ACC112 (cell line): ENCODE data around the gene BCL2L13.

Source experiments
- H2AFZ ChIP-seq: fragments of 200-600 bp; sonication (generic); one replicate; pipeline ENCODE4 v1.6.0; 2017; ENCODE audit warnings: antibody characterized with exemption, low read length; ENCODE audit not compliant: unreplicated experiment
- H3K27ac ChIP-seq: fragments of 200-600 bp; sonication (generic); 2 replicates; pipeline ENCODE4 v1.5.1; 2014; ENCODE audit warnings: low read depth, mild to moderate bottlenecking, antibody characterized with exemption, low read length, moderate library complexity
- H3K27me3 ChIP-seq: fragments of 200-600 bp; sonication (generic); 2 replicates; pipeline ENCODE4 v1.6.1; 2014; ENCODE audit warnings: mild to moderate bottlenecking, antibody characterized with exemption, low read length, moderate library complexity, mixed read lengths; ENCODE audit not compliant: insufficient read depth
- H3K36me3 ChIP-seq: fragments of 200-600 bp; sonication (generic); 2 replicates; pipeline ENCODE4 v1.6.1; 2016; ENCODE audit warnings: mild to moderate bottlenecking, antibody characterized with exemption, low read length, moderate library complexity, mixed read lengths; ENCODE audit not compliant: insufficient read depth
- H3K4me1 ChIP-seq: fragments of 200-600 bp; sonication (generic); one replicate; pipeline ENCODE4 v1.6.1; 2016; ENCODE audit warnings: low read length, mixed read lengths; ENCODE audit not compliant: insufficient read depth, unreplicated experiment, control insufficient read depth
- H3K4me3 ChIP-seq: fragments of 200-600 bp; sonication (generic); 2 replicates; pipeline ENCODE4 v1.5.1; 2014; ENCODE audit warnings: mild to moderate bottlenecking, low read depth, low read length
- H3K79me2 ChIP-seq: fragments of 200-600 bp; sonication (generic); one replicate; pipeline ENCODE4 v1.6.0; 2016; ENCODE audit warnings: low read length; ENCODE audit not compliant: control insufficient read depth, unreplicated experiment, insufficient read depth

The BCL2L13 gene

GRCh38 chr22:17779286-17780115 is 140.9 kb downstream of the BCL2L13 start:
- peaks cover 15% of the 10 kb centered on the region for H3K4me1 ChIP-seq
- no peak overlapping the region for H2AFZ ChIP-seq
- no peaks in the 10 kb centered on the region for H3K27me3 ChIP-seq
- H3K36me3 ChIP-seq, result no peaks in the 10 kb centered on the region
- no peak overlapping the region for H3K27ac ChIP-seq
- no peak overlapping the region for H3K4me3 ChIP-seq
- H3K79me2 ChIP-seq, result no peaks in the 10 kb centered on the region

- H3K4me3 ChIP-seq, result no peak overlapping the region
- no peaks in the 10 kb centered on the region for H3K36me3 ChIP-seq
- H3K27me3 ChIP-seq, result no peaks in the 10 kb centered on the region
- H3K27ac ChIP-seq, result no peak overlapping the region
- peaks cover 15% of the 10 kb centered on the region for H3K4me1 ChIP-seq
- H2AFZ ChIP-seq, result no peak overlapping the region
- H3K79me2 ChIP-seq, result no peaks in the 10 kb centered on the region
These were observed 141.7 kb downstream of the BCL2L13 start for GRCh38 chr22:17780116-17780740.
